Stimulated activated CD4-positive, alpha-beta T cell treated with anti-CD3 and anti-CD28 coated beads, TNF-alpha, amount 100 ng/mL, for 24 hours (primary cell): ENCODE results near the gene ZNF273.
"Not testable (repeated sequence)": the region's sequence is repeated elsewhere in the genome, so short reads cannot be mapped to it uniquely, and the experiment has no call there.

ENCODE experiments used
- DNase-seq, 3 experiments: peaks; one replicate each; pipeline ENCODE4 v3.0.0-alpha.2; 2020; ENCODE audit warnings: low read depth in 3 of 3

The ZNF273 gene

DNA sequence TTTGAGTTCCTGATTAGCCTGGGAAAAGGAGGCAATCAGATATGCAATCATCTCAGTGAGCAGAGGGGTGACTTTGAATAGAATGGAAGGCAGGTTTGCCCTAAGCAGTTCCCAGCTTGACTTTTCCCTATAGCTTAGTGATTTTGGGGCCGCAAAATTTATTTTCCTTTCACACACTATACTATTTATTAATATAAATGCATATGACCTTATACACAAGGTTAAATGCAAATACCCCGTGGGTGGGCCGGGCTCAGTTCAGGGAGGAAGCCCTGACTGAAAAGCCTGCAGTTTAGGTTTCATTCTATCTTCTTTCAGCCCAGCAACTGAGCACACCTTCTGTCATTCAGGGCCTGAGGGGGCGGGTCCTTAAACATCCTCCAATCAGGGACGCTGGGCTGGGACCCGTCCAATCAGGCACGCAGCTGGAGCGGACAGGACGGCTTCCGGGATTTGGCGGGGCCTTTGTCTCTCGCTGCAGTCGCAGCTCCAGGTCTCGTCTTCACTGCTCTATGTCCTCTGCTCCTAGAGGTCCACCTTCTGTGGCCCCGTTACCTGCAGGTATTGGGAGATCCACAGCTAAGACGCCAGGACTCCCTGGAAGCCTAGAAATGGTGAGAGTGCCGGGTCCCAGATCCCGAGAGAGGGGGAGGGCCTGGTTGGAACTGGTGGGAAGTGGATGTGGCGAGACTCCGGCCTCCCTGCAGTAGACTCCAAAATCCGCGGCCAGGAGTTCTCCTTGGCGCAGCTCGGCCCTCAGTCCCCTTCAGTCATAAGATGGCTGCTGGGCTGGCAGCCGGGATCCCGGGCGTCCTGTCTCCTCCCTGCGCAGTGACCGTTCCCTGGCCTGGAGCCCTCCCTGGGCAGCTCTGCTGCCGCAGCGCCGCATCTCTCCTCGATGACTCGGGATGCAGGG is at the start of gene ZNF273:
Gene ZNF273 (plus strand): TSS at position 468 of the 916 bp plus-strand sequence. CDS start 45 bp downstream, at position 513.
- peak; percentile 81 to 90 (median 84) for DNase-seq

DNA sequence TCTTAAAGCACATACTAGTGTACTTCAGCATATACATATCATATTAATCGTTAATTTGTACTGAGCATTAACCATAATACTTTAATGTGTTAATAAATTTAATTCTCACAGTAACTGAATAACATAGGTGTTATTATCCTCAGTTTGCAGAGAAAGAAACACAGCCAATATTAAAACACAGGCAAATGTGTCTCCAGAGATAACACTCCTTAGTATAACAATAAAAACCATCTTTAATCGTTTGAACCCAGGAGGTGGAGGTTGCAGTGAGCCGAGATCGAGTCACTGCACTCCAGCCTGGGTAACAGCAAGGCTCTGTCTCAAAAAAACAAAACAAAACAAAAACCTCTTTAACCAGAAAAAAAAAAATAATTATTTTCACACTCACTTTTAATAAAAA is 49.4 kb upstream of the ZNF273 start:
- no peak for DNase-seq

- no peak for DNase-seq
Observed at GRCh38 chr7:64854969-64855368, 48.1 kb upstream of the ZNF273 start.

DNA sequence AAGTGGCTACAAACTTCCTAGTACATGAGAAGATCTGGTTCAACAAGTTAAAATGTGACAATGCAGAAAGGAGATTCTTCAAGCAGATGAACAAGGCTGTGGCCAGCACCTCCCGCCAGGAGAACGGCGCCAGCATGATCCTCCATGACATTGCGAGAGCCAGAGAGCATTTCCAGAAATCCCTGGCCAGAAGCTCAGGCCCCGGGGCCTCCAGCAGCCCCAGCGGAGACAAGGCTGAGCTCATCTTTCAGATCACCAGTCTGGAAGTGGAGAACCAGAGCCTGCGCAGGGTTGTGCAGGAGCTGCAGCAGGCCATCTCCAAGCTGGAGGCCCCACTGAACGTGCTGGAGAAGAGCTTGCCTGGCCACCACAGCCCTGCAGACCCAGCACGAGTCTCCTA is 40.1 kb upstream of the ZNF273 start:
- DNase-seq: no peak

GRCh38 chr7:64863530-64863929 is 39.5 kb upstream of the ZNF273 start:
- DNase-seq: not testable (repeated sequence)

DNA sequence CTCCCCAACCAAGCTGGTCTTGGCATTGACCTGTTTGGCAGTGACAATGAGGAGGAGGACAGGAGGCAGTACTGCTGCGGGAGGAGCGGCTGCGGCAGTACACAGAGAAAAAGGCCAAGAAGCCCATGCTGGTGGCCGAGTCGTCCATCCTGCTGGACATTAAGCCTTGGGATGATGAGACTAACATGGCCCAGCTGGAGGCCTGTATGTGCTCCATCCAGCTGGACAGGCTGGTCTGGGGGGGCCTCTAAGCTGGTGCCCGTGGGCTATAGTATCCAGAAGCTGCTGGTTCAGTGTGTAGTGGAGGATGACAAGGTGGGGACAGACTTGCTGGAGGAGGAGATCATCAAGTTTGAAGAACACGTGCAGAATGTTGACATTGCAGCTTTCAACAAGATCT is 39.1 kb upstream of the ZNF273 start:
- no peak for DNase-seq

- DNase-seq: no peak
Observed at GRCh38 chr7:64867863-64868440, 35.1 kb upstream of the ZNF273 start.

DNA sequence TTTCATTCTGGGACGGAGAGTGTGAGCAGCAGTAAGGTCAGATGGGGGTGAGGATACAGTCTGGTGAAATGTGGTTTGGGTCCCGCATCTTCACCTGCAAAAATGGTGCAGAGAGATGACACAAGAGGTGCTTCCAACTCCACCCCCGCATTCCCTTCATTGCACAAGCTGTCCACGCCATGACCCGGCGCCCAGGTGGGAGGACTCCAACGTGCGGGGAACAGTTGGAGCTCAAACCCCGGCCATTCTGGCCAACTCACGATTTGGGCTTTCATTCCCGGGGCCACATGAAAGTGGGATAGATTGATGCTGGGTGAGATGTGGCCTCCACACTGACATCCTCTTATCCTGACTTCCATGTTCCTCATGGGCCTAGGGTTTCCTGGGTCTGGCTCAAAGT is 34.6 kb upstream of the ZNF273 start:
- DNase-seq: no peak

- DNase-seq: no peak
Observed at GRCh38 chr7:64869121-64869725, 33.9 kb upstream of the ZNF273 start.

- no peak for DNase-seq
Observed at GRCh38 chr7:64869912-64870562, 33.0 kb upstream of the ZNF273 start.

DNA sequence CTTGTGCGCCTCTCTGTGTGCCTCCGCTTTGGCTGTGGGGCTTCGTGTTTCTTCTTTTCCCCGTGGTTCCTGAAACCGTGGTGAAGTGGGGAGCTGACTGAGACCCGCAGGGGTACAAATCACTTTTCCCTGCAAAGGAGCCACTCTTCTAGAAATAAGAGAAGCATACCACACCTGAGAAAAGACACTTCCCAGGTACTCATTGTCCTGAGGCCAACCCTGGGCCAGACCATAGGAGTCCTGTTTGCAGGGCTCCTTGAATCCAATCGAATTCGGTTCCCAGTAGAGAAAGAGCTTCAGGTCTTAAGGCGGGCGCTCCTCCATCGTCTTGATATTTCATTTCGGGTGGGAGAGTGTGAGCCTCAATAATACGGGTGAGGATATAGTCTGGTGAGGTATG is 32.4 kb upstream of the ZNF273 start:
- DNase-seq: no peak

- DNase-seq: no peak
Observed at GRCh38 chr7:64871761-64872160, 31.3 kb upstream of the ZNF273 start.

DNA sequence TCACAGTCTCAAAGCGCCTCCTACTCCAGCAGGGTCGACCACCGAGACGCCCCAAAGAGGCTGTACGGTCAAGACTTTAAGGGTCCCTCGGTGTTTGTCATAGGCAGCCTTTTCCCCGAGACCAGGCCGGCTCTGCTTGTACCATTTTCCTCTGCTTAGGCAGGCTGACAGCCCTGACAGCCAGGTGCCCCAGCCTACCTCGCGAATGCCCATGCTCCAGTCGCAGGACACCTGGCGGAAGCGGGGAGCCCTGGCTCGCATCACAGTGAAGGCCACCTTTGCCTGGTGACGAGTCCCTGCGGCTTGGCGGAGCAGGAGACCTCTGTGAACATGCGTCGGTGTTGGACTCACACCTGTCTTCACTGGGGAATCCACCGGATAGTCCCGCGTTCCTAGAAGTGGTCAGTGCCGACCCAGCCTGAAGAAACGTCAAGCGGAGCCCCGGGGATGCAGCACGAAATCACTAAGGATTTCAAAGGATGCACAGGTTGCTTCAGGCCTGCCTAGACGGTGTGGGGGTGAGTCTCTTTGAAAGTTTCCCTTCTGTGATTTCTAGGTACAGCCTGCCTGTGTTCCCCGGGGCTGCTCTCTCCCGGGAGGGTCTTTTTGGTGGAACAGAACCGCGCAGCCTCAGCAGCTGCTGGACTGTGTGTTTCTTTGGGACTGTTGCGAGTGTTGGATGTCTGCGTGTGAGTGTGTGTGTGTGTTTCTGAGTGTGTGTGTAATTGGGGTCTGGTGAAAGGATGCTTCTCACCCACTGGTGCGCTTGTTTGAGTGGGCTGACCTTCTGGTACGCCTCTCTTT is 30.5 kb upstream of the ZNF273 start:
- DNase-seq: no peak

- no peak for DNase-seq
Observed at GRCh38 chr7:64873155-64873500, 29.9 kb upstream of the ZNF273 start.

- no peak for DNase-seq
Observed at GRCh38 chr7:64873517-64873916, 29.6 kb upstream of the ZNF273 start.

- DNase-seq: no peak
Observed at GRCh38 chr7:64874114-64874513, 29.0 kb upstream of the ZNF273 start.

DNA sequence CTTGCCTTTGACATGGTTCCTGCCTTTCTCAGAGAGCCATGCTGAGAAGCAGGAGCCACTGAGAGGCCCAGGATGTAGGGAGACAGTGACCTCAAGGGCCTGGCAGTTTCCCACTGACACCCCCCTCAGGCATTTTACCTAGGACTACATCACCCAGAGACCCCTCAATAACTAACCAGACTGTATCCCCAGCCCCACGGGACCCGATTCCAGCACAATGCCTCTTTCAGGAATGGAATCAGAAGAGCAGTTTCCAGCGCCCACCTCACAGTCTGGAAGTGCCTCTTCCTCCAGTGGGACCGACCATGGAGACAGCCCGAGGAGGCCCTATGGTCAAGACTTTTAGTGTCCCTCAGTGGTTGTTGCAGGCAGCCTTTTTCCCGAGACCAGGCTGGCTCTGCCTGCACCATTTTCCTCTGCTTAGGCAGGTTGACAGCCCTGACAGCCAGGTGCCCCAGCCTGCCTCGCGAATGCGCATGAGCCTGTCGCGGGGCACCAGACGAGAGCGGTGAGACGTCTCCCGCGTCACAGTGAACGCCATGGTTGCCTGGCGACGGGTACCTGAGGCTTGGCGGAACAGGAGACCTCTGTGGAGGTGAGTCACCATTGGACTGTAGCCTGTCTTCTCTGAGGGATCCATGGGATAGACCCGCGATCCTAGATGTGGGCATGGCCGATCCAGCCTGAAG is 28.4 kb upstream of the ZNF273 start:
- DNase-seq: no peak

DNA sequence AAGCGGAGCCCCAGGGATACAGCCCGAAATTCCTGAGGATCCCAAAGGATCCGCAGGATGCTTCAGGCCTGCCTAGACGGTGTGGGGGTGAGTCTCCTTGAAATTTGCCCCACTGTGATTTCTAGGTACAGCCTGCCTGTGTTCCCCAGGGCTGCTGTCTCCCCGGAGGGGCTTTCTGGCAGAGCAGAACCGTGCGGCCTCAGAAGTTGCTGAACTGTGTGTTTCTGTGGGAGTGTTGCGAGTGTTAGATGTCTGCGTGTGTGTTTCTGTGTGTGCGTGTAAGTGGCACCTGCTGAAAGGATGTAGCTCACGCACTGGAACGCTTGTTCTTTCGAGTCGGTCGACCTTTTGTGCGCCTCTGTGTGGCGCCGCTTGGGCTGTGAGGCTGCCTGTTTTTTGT is 27.8 kb upstream of the ZNF273 start:
- no peak for DNase-seq

DNA sequence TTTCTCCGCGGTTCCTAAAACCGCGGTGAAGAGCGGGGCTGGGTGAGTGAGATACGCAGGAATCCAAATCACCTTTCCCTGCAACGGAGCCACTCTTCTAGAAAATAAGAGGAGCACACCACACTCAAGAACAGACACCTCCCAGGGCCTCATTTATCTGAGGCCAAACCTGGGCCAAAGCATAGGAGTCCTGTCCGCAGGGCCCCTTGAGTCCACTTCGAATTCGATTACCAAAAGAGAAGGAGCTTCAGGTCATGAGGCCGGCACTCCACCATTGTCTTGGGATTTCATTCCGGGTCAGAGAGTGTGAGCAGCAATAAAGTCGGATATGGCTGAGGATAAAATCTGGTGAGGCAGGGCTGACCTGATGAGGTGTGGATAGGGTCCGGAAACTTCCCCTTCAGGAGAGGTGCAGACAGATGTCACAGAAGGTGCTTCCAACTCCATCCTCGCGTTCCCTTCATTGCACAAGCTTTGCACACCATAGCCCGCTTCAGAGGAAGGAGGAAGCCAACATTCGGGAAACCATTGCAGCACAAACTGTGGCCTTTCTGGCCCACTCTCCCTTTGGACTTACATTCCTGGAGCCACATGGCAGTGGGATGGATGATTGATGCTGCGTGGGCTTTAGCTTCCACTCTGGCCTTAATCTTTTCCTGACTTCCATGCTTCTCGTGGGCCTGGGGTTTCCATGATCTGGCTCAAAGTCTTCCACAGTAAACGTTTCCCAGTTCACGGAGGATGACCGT is 27.2 kb upstream of the ZNF273 start:
- no peak for DNase-seq
